Prostate gland (tissue), 2 donors: Measurements from ENCODE around the gene DNAL4. TPM values are rescaled to one million over a fixed set of nuclear protein-coding genes. Genes with fewer than 3 reads are reported as not detected.
A peak's percentile ranks its signal among the peaks of the same experiment; 100 is the strongest.

Source experiments
- DNase-seq: peaks from one replicate; pipeline ENCODE4 v3.0.0-alpha.2; 2019; ENCODE audit warnings: low spot score
- H3K27ac ChIP-seq, 2 donors: fragments of 200-600 bp; sonication (generic); 2 replicates each; pipeline ENCODE4 v1.5.1; 2017 to 2019
- H3K27me3 ChIP-seq: fragments of 200-600 bp; sonication (generic); replicated peaks from 2 replicates; pipeline ENCODE4 v1.5.1; 2019; ENCODE audit not compliant: insufficient read depth
- H3K36me3 ChIP-seq, 2 donors: fragments of 200-600 bp; sonication (generic); 1 replicate in 1 of 2; 2 replicates in 1 of 2; pipeline versions ENCODE4 v1.5.1 to v1.8.1; 2017 to 2019
- H3K4me1 ChIP-seq: fragments of 200-600 bp; sonication (generic); replicated peaks from 2 replicates; pipeline ENCODE4 v1.5.1; 2019
- H3K4me3 ChIP-seq, 2 donors: fragments of 200-600 bp; sonication (generic); 2 replicates each; pipeline ENCODE4 v1.5.1; 2017 to 2019
- H3K9me3 ChIP-seq: fragments of 200-600 bp; sonication (generic); 2 replicates; pipeline ENCODE4 v1.5.1; 2017
- CTCF ChIP-seq, 4 experiments: fragments of 200-600 bp in 2 of 4; fragments of 450-650 bp in 2 of 4; sonication (generic) in 2 of 4; IDR thresholded peaks; 1 replicate in 3 of 4; 2 replicates in 1 of 4; pipeline ENCODE4 v1.5.1; 2016 to 2019; ENCODE audit warnings: antibody characterized with exemption in 4 of 4, mild to moderate bottlenecking in 2 of 4, moderate library complexity in 2 of 4
- POLR2A ChIP-seq: fragments of 450-650 bp; IDR thresholded peaks from one replicate; pipeline ENCODE4 v1.6.1; 2016; ENCODE audit warnings: antibody characterized with exemption, mild to moderate bottlenecking
- POLR2AphosphoS5 ChIP-seq: sonication (generic); formaldehyde crosslinking; IDR thresholded peaks from one replicate; pipeline ENCODE4 v1.6.1; 2017; ENCODE audit warnings: antibody characterized with exemption
- WGBS: methylation state at CpG from one replicate; pipeline ENCODE4 v1.1.5; 2018; 5-methylcytosine and 5-hydroxymethylcytosine counted together
- intact Hi-C: fragments of 100-400 bp; cut with DNase I; formaldehyde crosslinking; loops from one replicate; pipeline ENCODE4 v1.14.2; 2022
- total RNA-seq, 2 donors: library from RNA; depleted of rRNA; stranded (reverse); fragments of >200 nt; gene quantifications; one replicate each; pipeline ENCODE4 v1.1.0, GENCODE V29; 2016

The DNAL4 gene
- total RNA-seq, 2 donors from 2014 or later: 36.9 to 41.8 TPM

DNA sequence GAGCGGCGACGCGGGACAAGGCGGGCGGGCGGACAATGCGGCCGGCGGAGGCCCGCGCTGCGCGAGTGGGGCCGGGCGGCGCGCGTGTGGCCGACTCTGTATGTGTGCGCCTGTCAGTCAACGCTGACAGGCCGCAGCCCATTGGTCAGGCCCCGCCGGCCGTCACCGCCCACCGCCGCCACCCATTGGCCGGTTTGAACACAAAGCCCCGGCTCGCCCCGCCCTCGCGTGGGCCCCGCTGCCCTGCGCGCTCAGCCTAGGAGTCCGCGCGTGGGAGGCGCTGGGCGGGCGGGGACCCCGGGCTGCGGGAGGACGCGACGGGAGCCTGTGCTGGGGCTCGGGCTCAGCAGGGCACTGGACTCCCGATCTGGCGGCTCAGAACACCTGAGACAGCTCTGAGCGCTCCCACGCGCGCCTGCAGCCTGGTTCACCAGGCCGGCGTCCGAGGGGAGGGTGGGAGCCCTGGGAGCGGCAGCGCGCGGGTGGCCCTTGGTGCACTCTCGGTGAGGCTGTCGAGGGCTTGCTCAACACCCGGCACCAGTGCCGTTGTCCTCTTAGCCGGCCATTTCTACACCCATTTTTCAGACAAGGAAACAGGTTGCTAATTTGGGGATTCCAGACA lies 37.9 kb downstream of the DNAL4 start, which contains the start of gene SUN2:
TSS of gene SUN2 (minus strand) at position 88 of the 622 bp plus-strand sequence. CDS start 3,370 bp downstream, outside the sequence.
- TF ChIP-seq POLR2AphosphoS5: peak; percentile 78
- TF ChIP-seq CTCF (IDR thresholded peaks at IDR 0.05): no peak
- TF ChIP-seq POLR2A: peak; percentile 80
- Histone ChIP-seq H3K9me3 (no peaks in the 10 kb centered on the region), H3K4me3 (peak within 1 kb of the TSS; percentile 73 to 82), H3K27me3 (no peaks in the 10 kb centered on the region), H3K27ac (peak within 1 kb of the TSS; percentile 97 to 99), H3K36me3 (peaks cover 0 to 2% of the 10 kb centered on the region in 2 donors), H3K4me1 (peaks cover 20% of the 10 kb centered on the region)
- DNase-seq: peak; percentile 95
- under 1% methylated on average over 33 of the region's 68 CpGs for WGBS
- intact Hi-C loops: loop anchor here (2.0 to 10.0 kb wide), 3 partner anchors 36 to 559 kb away; partner anchors contain the start of genes DNAL4, GTPBP1 and RPL3

- peak; percentile 77 for DNase-seq
- intact Hi-C loops: loop anchor here (2.0 to 10.0 kb wide), 3 partner anchors 37 to 559 kb away; partner anchors contain the start of genes DNAL4, GTPBP1 and RPL3
- peak overlapping the region; percentile 73 to 82 for H3K4me3 ChIP-seq
- H3K27me3 ChIP-seq: no peaks in the 10 kb centered on the region
- H3K4me1 ChIP-seq: peaks cover 27% of the 10 kb centered on the region
- H3K36me3 ChIP-seq: peaks cover 6 to 9% of the 10 kb centered on the region in 2 donors
- WGBS: 0% methylated on average over 38 of the region's 74 CpGs
- H3K9me3 ChIP-seq: no peaks in the 10 kb centered on the region
- peak overlapping the region; percentile 97 to 99 for H3K27ac ChIP-seq
- TF ChIP-seq POLR2A (peak; percentile 73), CTCF (IDR thresholded peaks at IDR 0.05) (peak in 1 of 4 experiments; percentile 4), POLR2AphosphoS5 (peak; percentile 67)
Observed at GRCh38 chr22:38755155-38755910, 38.6 kb downstream of the DNAL4 start.

GRCh38 chr22:38754751-38755154 lies 39.2 kb downstream of the DNAL4 start:
- no peak for TF ChIP-seq CTCF (IDR thresholded peaks at IDR 0.05)
- no peak for TF ChIP-seq POLR2A
- TF ChIP-seq POLR2AphosphoS5: no peak
- no peak for DNase-seq
- H3K27me3 ChIP-seq: no peaks in the 10 kb centered on the region
- peaks cover 28% of the 10 kb centered on the region for H3K4me1 ChIP-seq
- intact Hi-C loops: loop anchor here (2.0 to 10.0 kb wide), 3 partner anchors 38 to 560 kb away; partner anchors contain the start of genes DNAL4, GTPBP1 and RPL3
- H3K4me3 ChIP-seq: peak overlapping the region; percentile 73 to 82
- peaks cover 12 to 15% of the 10 kb centered on the region in 2 donors for H3K36me3 ChIP-seq
- no peaks in the 10 kb centered on the region for H3K9me3 ChIP-seq
- peak overlapping the region; percentile 97 to 99 for H3K27ac ChIP-seq
- 4% methylated on average over 12 of the region's 12 CpGs for WGBS

- Histone ChIP-seq H3K27ac (peak overlapping the region; percentile 97 to 99), H3K36me3 (peaks cover 14 to 21% of the 10 kb centered on the region in 2 donors), H3K4me3 (peak overlapping the region; percentile 73 to 82), H3K9me3 (no peaks in the 10 kb centered on the region), H3K4me1 (peaks cover 28% of the 10 kb centered on the region), H3K27me3 (no peaks in the 10 kb centered on the region)
- intact Hi-C loops: loop anchor here (2.0 to 10.0 kb wide), 2 partner anchors 49 to 561 kb away; partner anchors contain the start of genes GTPBP1 and RPL3
- 14% methylated on average over 12 of the region's 12 CpGs for WGBS
- DNase-seq: peak; percentile 97
- TF ChIP-seq POLR2AphosphoS5: peak; percentile 97
- no peak for TF ChIP-seq POLR2A
- peak in 1 of 4 experiments; percentile 10 for TF ChIP-seq CTCF (IDR thresholded peaks at IDR 0.05)
Observed at GRCh38 chr22:38753948-38754750, 39.8 kb downstream of the DNAL4 start.
